D341Med (cell line): ENCODE measurements around the gene PRELP.
"Not testable (repeated sequence)": the region's sequence is repeated elsewhere in the genome, so short reads cannot be mapped to it uniquely, and the experiment has no call there.

Experiments
- DNase-seq: peaks from one replicate; pipeline ENCODE4 v3.0.0; 2012; ENCODE audit warnings: low spot score

Gene PRELP

DNA sequence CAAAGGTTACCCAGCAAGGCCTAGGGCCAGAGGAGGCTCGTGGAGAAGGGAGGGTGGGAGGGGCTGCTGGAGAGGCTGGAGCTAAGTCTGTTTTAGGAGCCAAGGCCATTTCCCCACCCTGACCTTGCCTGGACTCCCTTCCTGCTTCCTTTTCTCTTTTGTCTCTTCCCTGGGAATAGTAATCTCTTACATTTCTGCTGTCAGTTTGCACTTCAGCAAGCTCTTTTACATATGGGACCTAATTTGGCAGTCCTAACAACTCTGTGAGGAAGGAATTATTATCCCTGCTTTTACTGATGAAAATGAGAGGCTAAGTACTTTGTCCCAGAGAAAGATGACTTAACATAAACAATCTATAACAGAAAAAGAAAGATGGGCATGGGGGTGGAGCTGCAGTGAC lies 32.2 kb downstream of the PRELP start:
- DNase-seq, result no peak

DNA sequence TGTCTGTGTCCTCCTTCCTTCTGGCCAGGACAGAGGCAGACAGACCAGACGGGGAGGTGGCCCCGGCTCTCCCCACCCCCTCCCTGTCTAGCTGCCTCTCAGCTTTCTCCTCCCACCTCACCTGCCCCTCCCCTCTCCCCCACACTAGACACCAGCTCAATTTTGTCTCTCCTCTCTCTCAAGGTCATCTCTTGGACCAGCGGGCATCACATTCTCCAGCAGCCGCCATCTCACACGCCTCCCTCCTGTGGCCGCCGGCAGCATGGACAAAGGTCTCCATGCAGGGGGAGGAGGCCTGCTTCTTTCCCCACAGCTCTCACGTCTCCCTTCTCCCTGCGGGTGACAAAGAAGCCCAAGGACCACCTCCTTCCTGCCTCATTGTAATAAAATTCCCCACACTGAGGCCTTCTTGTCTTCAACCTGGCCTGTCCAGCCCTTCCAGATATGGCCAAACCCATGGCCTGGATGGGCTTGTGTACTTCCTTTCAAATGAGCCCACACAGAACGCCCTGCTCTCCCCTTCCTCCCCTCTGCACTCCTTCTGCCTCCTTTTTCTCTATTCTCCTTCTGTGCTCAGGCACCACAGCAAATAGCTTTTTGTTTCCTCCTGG lies 33.0 kb downstream of the PRELP start:
- no peak for DNase-seq

DNA sequence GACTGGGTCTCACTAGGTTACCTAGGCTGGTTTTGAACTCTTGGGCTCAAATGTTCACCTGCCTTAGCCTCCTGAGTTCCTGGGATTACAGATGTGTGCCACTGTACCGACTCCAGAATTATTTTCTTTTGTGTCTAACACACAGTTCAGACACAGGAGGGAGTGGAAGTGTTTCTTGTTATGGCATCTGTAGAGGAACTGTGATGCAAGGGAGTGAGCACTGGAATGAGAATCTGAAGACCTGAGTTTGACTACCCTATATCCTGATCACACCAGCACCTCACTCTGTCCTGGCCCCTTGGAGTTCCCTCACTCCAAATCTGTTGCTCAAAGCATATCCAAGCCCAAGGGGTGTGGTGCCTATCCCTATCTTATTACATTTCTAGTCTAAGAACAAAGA lies 33.5 kb downstream of the PRELP start:
- no peak for DNase-seq

GRCh38 chr1:203511513-203511912 lies 35.9 kb downstream of the PRELP start:
- no peak for DNase-seq

- no peak for DNase-seq
Observed at GRCh38 chr1:203511930-203512329, 36.3 kb downstream of the PRELP start.

GRCh38 chr1:203512517-203512847 lies 36.9 kb downstream of the PRELP start:
- DNase-seq, result no peak

DNA sequence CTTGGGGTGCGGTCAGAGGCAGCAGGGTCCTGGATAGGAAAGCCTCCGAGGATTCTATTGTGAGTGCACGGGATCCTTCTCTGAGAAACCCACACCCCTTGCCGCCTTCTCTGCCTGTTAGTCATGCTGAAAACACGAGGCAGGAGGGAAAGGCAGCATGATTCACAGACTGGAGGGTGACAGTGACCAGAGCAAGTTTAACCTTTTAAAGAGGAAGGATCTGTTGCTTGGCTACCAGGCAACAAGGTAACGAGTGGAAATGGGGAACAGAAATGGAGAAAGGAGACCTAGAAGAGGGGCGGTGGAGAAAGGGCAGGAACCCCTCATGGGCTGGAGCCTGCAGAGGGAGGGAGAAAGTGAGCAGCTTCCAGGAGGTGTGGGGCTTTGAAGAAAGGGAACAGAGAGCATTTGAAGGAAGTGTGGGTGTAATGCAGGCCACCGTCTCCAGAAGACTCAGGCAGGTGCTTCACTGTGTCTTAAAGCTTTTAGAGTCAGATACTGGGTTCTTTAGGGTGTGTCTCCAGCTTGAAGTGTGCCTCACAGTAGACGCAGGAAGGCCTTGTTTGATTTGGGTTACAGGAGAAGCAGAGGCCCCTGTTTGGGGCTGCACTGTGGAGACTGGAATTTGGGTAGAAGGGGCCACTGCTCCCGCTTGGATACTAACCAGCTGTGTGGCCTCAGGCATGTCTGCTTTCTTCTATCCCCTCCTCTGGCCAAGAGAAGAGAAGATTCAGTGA lies 37.4 kb downstream of the PRELP start:
- no peak for DNase-seq

- no peak for DNase-seq
Observed at GRCh38 chr1:203513585-203514031, 38.0 kb downstream of the PRELP start.

- DNase-seq, result no peak
Observed at GRCh38 chr1:203516184-203516583, 40.6 kb downstream of the PRELP start.

- no peak for DNase-seq
Observed at GRCh38 chr1:203516906-203517305, 41.3 kb downstream of the PRELP start.

DNA sequence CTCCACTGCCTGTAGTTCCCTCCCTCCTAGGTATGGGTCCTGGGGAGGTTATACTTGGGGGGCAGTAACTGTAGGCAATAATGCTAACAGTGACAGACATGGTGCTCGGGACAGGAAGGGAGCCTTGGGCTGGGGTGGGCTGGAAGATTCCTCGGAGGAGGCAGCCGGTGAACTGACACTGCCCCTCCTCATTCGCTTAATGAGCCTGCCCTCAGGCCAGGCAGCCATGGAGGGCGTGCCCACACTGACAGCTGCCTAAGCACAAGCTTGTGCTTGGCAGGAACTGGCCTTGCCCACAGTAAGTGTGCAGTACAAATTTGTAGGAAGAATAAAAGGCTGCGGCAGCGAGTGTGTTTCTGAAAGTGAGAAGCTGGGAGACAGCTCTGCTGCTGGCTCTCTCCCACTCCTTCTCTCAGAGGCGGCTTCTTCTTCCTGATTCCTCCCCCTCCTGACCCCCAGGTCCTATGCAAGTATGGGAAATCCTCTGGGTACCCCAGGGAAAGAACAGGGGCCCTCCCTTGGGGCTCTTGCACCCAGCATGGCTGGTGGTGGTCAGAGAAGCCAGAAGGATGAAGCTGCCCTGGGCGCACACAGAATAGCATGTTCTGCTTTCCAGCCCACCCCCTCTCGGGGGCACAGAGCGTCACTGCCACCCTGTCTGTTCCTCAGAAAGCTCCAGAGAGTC lies 42.0 kb downstream of the PRELP start:
- DNase-seq, result no peak

- DNase-seq, result not testable (repeated sequence)
Observed at GRCh38 chr1:203518139-203518538, 42.5 kb downstream of the PRELP start.

DNA sequence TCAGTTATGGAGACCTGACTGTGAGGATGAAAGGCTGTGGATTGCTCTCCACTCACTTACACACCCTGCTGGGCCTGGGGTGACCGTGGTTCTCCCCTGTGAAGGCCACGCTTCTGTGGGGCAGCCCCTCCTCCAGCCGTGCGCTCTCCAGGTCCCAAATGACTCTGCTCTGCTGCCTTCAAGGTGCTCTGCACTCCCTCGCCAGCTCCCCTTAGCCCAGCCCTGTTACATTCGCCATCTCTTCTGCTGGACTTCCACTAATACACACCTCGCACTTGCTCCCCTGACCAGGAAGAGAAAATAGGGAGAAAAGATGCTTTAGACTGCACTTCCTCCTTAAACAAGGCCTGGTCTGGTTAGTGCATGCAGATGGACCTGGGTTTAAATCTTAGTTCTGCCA lies 42.9 kb downstream of the PRELP start:
- DNase-seq, result no peak

DNA sequence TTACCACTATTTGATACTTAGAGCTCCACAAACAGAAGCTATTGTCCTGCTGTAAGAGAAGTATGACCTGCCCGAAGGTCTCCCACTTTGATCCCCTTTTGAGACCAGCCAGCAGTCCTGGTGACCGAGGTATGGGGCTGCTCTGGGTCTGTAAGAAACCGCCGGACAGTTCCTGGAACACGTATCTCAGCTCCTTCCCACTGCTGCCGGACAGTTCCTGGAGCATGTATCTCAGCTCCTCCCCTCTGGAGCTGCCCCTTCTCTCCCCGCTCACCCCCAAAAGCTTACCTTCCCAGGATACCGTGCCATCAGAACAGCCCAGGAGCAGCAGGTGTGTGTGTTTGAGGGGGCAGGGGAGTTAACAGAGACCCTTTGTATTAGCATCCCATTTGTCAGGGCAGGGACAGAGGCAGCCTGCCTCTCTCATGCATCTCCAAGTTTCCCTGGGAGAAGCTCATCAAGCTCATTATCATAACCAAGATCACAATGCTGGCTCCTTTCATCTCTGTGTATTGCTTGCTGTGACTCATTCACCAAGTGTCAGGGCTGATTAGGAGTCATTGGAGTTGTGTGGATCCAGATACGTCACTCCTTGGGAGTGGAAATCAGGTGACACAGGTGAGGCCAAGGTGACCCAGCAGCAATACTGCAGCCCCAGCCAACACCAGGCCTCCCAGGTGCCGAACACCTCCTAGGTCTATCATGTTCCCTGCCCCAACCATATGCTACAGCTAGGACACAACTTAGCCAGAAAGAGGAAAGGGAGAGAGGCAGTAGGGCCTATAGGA lies 43.6 kb downstream of the PRELP start:
- DNase-seq, result no peak

- DNase-seq, result no peak
Observed at GRCh38 chr1:203519896-203520295, 44.3 kb downstream of the PRELP start.

DNA sequence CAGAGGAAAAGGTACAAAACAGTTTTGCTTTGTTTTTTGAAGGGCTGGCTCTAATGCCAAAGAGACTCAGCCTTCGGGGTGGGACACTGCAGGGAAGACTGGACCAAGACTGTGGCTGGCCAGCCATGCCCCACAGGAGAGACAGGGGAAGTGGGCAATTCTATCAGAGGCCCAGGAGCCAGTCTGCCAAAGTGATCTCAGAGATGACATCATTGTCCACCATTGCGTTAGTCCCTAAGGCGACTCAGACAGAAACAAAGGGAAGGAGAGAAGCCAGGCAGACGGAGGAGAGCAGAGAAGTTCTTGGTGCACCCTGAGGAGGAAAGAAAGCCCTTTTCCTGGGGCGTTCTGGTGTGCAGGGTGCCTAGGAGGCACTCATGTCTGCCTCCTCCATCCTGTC lies 44.7 kb downstream of the PRELP start:
- no peak for DNase-seq

GRCh38 chr1:203521074-203521794 lies 45.6 kb downstream of the PRELP start:
- DNase-seq, result no peak

GRCh38 chr1:203521812-203522211 lies 46.2 kb downstream of the PRELP start:
- DNase-seq, result no peak

DNA sequence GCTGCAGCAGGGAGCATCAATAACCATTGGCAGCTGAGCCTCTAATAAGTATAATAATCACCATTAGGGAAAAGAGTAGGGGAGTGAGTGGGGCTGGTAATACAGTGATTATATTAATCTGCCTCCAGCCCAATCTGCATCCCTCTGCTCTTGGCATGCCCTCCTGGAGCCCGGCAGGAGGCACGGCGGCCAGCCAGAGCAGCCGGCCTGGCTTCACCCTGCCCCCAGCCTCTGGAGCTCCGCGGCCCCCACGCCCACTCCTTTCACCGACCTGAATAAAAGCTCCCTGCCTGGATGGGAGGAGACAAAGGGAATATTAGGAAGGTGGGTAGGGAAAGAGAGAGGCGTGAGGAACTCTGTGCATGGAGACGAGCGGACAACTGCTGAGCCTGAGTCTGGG lies 46.6 kb downstream of the PRELP start:
- peak; percentile 84 for DNase-seq

DNA sequence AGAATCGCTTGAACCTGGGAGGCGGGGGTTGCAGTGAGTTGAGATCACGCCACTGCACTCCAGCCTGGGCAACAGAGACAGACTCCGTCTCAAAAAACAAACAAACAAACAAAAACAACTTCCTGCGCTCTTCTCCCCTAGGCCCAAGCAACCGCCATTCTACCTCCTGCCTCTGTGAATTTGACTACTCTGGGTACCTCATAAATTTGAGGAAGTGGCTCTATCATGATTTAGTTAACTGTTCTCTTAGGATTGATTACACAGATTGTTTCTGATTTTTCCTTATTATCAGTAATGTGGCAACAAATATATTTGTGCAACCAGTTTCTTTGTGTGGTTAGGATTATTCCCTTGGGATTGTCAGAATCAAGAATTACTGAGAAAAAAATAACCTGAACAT lies 48.1 kb downstream of the PRELP start:
- DNase-seq, result no peak

DNA sequence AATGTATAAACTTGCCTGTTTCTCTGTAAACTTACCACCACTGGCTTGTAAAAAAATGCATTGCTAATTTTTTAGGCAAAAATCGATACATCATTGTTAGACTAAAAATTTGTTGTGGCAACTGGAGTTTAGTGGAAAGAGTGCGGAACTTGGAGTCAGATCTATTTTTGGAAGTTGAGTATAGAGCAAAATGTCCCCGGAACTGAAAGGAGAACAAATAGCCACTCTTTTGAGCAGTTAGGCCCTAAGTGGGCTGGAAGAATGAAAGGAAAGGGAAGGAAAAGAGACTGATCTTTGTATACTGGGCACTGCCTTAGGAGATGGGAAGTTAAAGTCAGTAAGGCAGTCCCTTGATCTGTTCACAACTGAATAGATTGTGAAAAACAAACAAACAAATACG lies 48.5 kb downstream of the PRELP start:
- no peak for DNase-seq

DNA sequence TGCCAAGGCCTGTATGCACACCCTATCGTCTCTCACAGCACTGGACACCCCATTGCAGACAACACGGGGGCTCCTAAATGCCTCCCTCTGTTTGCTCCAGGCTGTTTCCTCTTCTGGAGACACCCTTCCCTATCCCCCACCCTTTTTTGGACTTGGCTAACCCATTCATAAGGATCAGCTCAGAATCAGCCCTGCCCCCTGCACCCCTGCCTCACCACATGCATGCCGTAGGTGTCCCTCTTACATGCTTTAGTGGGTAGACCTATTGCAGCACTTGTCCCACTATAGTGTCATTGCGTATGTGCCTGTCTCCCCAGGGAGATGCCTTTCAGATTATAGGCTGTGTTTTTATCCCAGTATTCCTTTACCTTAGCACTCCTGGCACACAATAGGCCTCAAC lies 49.2 kb downstream of the PRELP start:
- no peak for DNase-seq
